IPS-18a (cell line): ENCODE measurements around the gene TEX35.

Experiments
- H3K27ac ChIP-seq: one replicate; pipeline ENCODE4 v1.5.1; 2013; ENCODE audit warnings: low read length
- H3K27me3 ChIP-seq: one replicate; pipeline ENCODE4 v1.6.1; 2013; ENCODE audit warnings: mild to moderate bottlenecking, low read length; ENCODE audit not compliant: control insufficient read depth, insufficient read depth
- H3K36me3 ChIP-seq: one replicate; pipeline ENCODE4 v1.6.1; 2013; ENCODE audit warnings: low read depth, low read length; ENCODE audit not compliant: control insufficient read depth
- H3K4me1 ChIP-seq: one replicate; pipeline ENCODE4 v1.6.1; 2013; ENCODE audit warnings: low read depth, low read length; ENCODE audit not compliant: control insufficient read depth
- H3K4me3 ChIP-seq: one replicate; pipeline ENCODE4 v1.5.1; 2013; ENCODE audit warnings: low read length
- H3K9ac ChIP-seq: one replicate; pipeline ENCODE4 v1.6.1; 2013; ENCODE audit warnings: mild to moderate bottlenecking, low read length, moderate library complexity
- H3K9me3 ChIP-seq: one replicate; pipeline ENCODE4 v1.6.1; 2013; ENCODE audit warnings: low read depth, low read length; ENCODE audit not compliant: control insufficient read depth

Gene TEX35

DNA sequence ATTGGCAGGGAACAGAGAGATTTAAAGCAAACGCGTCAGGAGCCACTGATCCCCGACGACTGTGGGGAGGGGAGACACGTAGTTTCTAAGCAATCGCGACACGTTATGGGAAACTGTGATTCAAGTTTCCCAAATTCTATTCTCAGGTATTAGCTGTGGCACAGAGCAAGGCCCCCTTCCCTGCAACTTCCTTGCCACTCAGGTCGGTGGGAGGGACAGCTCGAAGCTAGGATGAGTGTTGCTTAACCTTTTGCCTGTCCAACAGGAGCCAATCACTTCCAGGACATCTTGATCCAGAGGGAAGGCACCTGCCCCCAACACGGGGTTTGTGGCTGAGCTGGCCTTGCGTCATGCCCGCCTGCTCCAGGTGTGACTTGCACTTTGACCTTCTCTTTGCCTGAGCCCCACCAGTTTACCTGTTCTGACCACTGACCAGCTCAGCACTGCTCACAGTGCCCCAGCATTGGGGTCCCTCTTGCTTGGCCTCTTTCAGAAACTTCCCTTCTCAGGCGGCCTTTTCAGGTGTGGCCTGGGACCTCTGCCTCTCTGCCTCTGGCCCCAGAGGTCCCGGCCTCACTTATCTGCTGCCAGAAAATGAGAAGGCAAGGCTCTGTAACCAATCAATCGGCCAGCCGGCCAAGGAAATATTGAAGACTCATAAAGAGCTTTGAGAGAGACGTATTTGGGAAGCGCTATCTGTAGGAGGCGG, 24.6 kb downstream of the TEX35 start:
- H3K4me1 ChIP-seq, result no peaks in the 10 kb centered on the region
- H3K36me3 ChIP-seq, result no peaks in the 10 kb centered on the region
- no peak overlapping the region for H3K27ac ChIP-seq
- no peaks in the 10 kb centered on the region for H3K27me3 ChIP-seq
- no peak overlapping the region for H3K4me3 ChIP-seq
- H3K9ac ChIP-seq, result no peak overlapping the region
- no peaks in the 10 kb centered on the region for H3K9me3 ChIP-seq

DNA sequence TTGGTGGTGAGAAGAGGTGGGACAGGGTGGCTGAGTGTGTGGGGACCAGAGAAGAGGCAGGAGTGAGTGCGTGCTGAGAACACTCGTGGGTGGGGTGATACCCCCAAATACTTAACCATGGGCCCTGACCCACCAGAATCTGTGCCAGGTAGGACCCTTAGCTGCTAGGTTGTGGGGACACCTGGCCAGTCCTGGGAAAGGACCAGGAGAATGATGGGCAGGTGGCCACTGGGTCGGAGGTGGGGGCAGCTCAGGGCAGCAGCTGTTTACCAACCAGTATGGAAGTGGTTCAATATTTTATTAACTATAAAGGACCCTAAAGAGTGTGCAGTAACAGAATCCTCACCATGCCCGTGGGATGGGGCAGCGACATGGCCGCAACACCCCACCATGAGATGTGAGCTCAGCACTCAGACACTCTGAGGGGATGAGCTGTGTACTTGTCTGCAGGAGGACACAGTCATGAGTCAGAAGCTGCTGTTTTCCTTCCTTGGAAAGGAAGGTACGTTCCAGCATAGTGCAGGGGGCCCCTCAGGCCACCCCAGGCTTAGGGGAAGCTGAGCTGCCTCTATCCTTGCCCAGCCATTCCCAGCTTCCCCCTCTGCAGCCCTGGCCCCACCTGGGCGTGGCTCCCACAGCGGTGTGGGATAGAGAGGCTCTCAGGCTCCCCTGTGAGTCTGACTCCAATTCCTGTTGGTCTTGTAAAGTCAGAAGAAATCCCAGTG, 25.4 kb downstream of the TEX35 start:
- no peak overlapping the region for H3K9ac ChIP-seq
- no peaks in the 10 kb centered on the region for H3K27me3 ChIP-seq
- no peaks in the 10 kb centered on the region for H3K36me3 ChIP-seq
- H3K27ac ChIP-seq, result no peak overlapping the region
- no peak overlapping the region for H3K4me3 ChIP-seq
- peaks cover under 1% of the 10 kb centered on the region for H3K4me1 ChIP-seq
- no peaks in the 10 kb centered on the region for H3K9me3 ChIP-seq

DNA sequence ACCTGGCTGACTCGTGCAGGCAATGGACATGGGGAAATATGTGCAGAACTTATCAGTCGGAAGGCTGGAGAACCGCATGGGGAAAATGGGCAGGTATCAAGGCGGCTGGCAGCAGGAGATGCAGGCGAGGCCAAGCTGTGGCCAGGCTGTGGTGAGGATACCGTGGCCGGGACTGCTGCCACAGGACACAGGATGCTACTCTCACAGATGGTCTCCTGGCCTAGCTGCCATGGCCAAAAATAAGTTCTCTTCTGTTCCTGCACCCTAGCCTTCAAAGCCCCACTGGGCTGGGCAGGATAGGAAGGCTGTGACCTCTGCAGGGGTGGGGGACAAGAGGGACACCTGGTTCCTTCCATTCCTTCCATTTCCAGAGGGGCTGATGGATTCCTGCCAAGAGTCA, 26.4 kb downstream of the TEX35 start:
- Histone ChIP-seq H3K9me3 (no peaks in the 10 kb centered on the region), H3K9ac (no peak overlapping the region), H3K27ac (no peak overlapping the region), H3K36me3 (no peaks in the 10 kb centered on the region), H3K27me3 (no peaks in the 10 kb centered on the region), H3K4me1 (peaks cover 3% of the 10 kb centered on the region), H3K4me3 (no peak overlapping the region)

DNA sequence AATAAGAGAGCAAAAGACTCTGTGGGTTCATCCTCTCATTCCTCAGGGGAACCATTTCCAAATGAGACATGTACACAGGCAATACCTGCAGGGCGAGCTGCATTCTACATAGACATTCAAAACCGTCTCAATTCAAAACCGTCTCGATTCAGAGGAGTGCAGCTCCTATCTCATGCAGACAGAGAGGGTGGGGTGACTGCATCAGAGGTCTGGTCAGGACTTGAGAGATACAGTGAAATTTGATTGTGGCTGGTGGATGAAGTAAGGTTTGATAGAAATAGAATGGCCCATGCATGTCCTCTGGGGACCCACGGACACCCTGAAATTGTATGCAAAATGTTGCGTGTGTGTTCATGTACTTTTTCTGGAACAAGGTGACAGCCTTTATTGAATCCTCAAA, 27.3 kb downstream of the TEX35 start:
- Histone ChIP-seq H3K27ac (no peak overlapping the region), H3K4me3 (no peak overlapping the region), H3K9ac (no peak overlapping the region)

DNA sequence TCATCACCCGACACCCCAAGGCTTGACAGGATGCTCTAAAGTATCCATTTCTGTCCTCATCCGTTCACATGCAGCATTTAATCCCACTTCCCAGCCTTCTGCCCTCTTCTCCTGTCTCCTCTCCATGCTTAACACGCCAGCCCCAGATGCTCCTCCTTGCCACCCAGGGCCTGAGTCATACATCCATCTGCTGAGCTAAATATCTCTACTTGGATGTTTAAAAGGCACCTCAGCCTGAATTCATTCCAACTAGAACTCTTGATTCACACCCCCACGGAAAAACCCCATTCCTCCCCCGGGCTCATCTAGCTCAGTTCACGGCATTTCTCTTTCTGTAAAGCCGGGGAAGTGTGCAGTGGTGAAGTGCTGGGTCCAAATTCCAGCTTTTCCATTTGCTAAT, 27.7 kb downstream of the TEX35 start:
- H3K27me3 ChIP-seq, result no peaks in the 10 kb centered on the region
- H3K9ac ChIP-seq, result no peak overlapping the region
- H3K27ac ChIP-seq, result no peak overlapping the region

More for the DNA sequence above, 27.3 kb downstream of the TEX35 start:
- Histone ChIP-seq H3K4me1 (peaks cover 3% of the 10 kb centered on the region), H3K9me3 (no peaks in the 10 kb centered on the region), H3K36me3 (no peaks in the 10 kb centered on the region), H3K27me3 (no peaks in the 10 kb centered on the region)

DNA sequence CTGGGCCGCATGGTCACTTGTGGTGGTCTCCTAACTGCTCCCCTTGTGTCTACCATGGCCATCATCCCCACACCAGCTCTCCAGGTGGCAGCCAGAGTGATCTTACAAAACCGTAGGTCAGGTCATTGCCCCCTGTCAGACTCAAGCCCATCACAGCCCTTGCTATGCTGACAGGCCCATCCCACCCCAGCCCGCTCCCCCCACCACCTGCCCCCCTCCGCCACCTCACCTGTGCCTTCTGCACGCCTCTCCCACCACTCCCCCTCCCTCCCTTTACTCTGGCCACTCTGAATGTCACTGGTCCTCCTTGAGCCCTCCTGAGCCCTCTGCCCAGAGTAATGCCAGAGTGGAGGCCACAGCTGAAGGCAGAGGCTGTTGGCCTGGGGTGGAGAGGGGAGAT, 28.5 kb downstream of the TEX35 start:
- no peak overlapping the region for H3K27ac ChIP-seq
- no peaks in the 10 kb centered on the region for H3K27me3 ChIP-seq
- H3K9ac ChIP-seq, result no peak overlapping the region
- no peaks in the 10 kb centered on the region for H3K9me3 ChIP-seq
- H3K4me3 ChIP-seq, result peak overlapping the region; percentile 98
- H3K4me1 ChIP-seq, result peaks cover 3% of the 10 kb centered on the region
- no peaks in the 10 kb centered on the region for H3K36me3 ChIP-seq

More for the DNA sequence above, 27.7 kb downstream of the TEX35 start:
- H3K36me3 ChIP-seq, result no peaks in the 10 kb centered on the region
- no peak overlapping the region for H3K4me3 ChIP-seq
- peaks cover 3% of the 10 kb centered on the region for H3K4me1 ChIP-seq
- no peaks in the 10 kb centered on the region for H3K9me3 ChIP-seq

DNA sequence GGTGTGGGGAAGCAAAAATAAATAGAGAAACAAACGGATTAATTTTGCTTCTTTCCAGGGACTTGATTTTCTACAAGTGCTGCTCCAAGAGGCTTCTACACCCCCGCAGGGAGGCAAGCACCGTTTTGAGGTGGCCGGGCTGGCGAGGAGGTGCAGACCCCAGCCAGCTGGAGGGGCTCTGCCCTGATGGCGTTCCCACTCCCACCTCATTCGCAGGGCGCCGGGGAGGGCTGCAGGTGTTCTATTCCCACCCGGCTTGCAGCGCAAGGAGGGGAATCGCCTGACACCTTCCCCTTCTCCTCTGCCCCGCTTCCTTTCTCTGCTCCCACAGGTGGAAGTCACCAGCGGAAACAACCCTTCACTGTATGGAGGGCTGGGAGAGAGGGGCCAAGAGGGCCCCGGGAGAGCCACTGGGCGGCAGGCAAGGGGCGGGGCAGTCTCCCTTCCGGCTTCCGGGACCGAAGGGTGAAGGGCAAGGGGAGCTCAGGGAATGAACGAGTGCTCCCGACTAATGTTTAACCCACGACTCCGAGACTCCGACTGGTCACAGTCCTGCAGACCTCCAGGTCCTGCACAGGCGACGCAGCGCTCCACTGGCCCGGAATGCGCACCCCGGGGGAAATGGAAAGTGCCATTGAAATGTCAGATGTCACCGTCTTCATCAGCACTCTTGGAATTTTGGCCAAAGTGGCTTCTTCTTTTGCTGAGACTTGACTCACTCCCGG, 29.1 kb downstream of the TEX35 start:
- Histone ChIP-seq H3K9ac (peak overlapping the region; percentile 85), H3K4me1 (peaks cover 3% of the 10 kb centered on the region), H3K27ac (peak overlapping the region; percentile 20), H3K27me3 (no peaks in the 10 kb centered on the region), H3K9me3 (no peaks in the 10 kb centered on the region), H3K4me3 (peak overlapping the region; percentile 98), H3K36me3 (no peaks in the 10 kb centered on the region)

DNA sequence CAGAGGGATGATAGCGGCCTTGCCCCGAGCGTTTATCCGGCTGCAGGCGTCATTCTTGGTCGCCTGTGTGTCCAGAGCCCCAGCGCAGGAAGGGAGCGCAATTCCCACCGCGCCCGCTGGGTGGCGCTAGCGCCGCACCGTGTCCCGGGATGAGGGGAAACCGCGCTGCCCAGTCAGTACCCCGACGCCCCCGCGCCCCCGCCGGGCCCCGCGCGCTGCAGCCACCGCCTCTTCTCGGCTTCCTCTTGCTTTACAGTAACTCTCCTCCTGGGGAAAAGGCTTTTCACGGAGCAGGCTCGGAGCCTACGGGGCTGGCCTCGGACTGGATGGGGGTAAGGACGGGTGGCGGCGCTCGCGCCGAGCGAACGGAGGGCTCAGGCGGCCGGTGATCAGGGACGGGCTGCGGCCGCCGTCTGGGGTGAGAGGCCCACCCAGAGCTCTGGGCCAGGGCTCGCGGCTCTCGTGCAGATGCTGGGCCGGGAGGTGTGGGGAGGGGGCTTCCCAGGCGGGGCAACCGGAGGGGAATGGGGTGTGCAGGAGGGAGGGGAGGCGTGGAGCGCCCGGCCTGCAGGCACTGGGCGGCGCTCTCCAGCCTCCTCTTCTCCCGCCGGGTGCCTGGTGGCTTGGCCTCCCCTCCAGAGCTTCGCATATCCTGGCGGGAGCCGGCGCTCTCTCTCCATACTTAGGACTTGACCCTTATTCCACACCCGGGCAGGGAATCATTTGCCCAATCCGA, 29.8 kb downstream of the TEX35 start:
- Histone ChIP-seq H3K27me3 (no peaks in the 10 kb centered on the region), H3K9ac (peak overlapping the region; percentile 85), H3K27ac (peak overlapping the region; percentile 30), H3K36me3 (no peaks in the 10 kb centered on the region), H3K4me1 (peaks cover 3% of the 10 kb centered on the region), H3K9me3 (no peaks in the 10 kb centered on the region), H3K4me3 (peak overlapping the region; percentile 98)

DNA sequence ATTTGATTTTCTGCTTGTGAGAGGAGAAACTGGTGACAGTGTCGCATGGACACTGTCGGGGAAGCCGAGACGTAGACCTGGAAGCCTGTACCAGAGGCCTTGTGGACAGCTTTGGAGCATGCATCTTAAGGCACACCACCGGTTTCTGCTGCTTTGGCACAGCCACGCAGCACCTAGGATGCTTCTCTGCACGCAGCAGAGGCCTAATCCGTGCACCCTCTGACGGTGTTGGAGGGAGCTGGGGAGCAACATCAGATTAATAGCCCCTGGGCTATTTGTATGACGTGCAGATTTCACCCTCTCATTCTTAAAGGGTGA, 30.3 kb downstream of the TEX35 start:
- peak overlapping the region; percentile 30 for H3K27ac ChIP-seq
- peaks cover 3% of the 10 kb centered on the region for H3K4me1 ChIP-seq
- H3K27me3 ChIP-seq, result no peaks in the 10 kb centered on the region
- H3K36me3 ChIP-seq, result no peaks in the 10 kb centered on the region
- H3K9me3 ChIP-seq, result no peaks in the 10 kb centered on the region
- H3K4me3 ChIP-seq, result peak overlapping the region; percentile 98
- H3K9ac ChIP-seq, result peak overlapping the region; percentile 85

DNA sequence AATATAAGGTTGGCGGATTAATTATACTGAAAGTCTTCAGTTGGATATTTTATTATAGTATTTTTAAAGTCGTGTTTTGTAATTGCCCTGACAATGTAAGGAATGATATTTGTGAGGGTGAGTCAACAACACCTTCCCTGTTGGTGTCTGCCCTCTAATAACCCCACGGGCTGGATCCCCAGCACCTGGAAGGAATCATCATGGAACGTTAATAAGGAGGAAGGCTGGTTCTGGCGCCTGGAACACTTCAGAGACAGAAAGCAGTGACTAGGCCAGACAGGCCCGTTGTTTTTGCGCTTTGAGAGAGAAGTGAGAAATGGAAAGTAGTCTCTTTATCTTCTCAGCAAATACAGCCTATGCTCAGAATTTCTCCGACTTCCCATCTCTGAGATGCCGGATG, 31.6 kb downstream of the TEX35 start:
- Histone ChIP-seq H3K9me3 (no peaks in the 10 kb centered on the region), H3K9ac (no peak overlapping the region), H3K4me3 (no peak overlapping the region), H3K27ac (no peak overlapping the region), H3K4me1 (peaks cover 3% of the 10 kb centered on the region), H3K27me3 (no peaks in the 10 kb centered on the region), H3K36me3 (no peaks in the 10 kb centered on the region)

DNA sequence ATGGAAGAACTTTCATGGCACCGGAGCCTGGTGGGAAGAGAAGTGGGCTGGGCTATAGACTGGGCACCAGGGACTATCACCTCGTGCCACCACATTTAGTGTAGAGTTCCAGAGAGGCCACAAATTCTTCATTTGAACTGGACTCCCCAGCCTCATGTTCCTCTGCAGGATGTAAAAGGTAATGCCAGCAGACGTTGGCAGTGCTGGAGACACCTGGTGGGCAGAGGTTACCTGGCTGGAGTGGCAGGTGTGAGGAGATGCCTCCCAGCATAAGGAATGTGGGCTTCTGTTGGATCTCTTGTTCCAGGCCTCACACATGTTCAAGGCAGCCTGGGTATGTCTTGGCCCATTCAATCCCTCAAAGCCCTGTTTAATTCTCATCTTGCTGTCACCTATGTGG, 35.2 kb downstream of the TEX35 start:
- Histone ChIP-seq H3K27ac (no peak overlapping the region), H3K9ac (no peak overlapping the region), H3K36me3 (no peaks in the 10 kb centered on the region), H3K4me1 (peaks cover 3% of the 10 kb centered on the region), H3K9me3 (no peaks in the 10 kb centered on the region), H3K27me3 (no peaks in the 10 kb centered on the region), H3K4me3 (no peak overlapping the region)
